Fibroblast of mammary gland (primary cell): ENCODE measurements around the gene NR5A2.

Experiments used
- DNase-seq: peaks from one replicate; pipeline ENCODE4 v3.0.0-alpha.2; 2010; ENCODE audit warnings: low read depth
- H3K4me3 ChIP-seq: 2 replicates; pipeline ENCODE4 v1.5.1; 2011; ENCODE audit warnings: low read depth, mild to moderate bottlenecking, low read length, moderate library complexity; ENCODE audit not compliant: control insufficient read depth
- CTCF ChIP-seq: conservative IDR thresholded peaks from 2 replicates; pipeline ENCODE4 v1.5.1; 2011; ENCODE audit warnings: low read depth, low read length, inconsistent platforms; ENCODE audit not compliant: control insufficient read depth, insufficient read depth

NR5A2 gene

GRCh38 chr1:200035397-200035955, 8.0 kb downstream of the NR5A2 start:
- no peak for DNase-seq
- TF ChIP-seq CTCF = no peak
- H3K4me3 ChIP-seq = no peak overlapping the region

DNA sequence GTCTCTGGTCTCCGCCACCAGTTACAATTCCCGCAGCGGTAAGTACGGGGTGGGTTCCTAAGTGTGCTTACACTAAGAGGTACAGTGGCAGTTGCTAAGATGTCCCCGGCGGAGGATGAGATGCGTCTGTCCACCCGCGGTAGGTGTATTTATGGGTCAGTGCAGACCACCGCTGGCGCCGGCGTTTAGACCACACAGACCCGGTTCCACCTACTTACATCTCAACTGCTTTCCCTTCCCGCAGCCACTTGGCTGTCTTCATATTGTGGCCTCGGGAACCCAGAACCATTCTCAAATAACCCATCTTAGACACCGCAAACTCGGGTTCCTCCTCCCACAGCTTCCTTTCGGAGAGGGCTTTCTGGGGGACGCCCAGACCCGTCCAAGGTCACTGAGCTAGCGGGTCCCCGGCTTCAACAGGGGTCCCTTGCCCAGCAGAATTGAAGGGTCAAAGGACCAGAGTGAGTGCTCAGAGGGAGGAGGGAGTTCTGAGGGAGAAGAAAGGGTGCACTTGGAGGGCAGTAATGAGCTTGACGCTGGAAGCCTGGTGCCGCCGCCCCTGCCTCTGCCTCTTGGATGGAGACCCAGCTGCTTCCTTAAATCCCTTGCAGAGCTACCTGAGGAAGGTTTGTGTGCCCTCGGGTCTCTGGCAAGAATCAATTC, 8.6 kb downstream of the NR5A2 start:
- no peak for DNase-seq
- no peak overlapping the region for H3K4me3 ChIP-seq
- no peak for TF ChIP-seq CTCF

DNA sequence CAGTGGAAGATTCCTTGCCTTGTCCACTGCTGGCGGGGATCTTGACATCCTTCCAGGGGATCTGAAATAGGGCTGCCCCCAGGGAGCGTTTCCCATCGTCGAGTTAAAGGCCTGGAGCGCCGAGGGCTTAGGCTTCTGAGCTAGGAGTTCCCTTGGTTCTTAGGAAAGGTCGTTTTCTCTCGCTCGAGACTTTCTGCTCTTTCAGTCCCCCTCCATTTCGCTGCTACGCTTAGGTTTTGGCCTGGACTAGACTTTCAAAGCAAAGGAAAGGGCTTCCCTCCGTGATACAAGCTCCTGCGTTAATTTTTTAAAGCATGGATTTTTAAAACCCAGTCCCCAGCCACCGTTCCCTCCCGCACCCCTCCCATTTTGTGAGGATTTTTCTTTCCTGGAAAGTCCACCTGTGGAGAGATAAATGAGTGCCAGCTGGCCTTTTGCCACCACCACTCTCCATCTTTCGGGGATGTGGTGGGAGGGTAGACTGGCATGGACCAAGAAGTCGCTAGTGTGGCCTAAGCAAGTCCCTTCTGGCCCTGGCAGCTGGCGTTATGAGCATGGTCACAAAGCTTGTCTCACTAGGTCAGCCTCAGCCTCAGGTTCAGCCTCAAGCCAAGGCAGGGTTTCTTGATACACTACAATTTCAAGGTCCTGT, 9.2 kb downstream of the NR5A2 start:
- H3K4me3 ChIP-seq = no peak overlapping the region
- no peak for TF ChIP-seq CTCF
- no peak for DNase-seq

GRCh38 chr1:200037501-200037900, 10.0 kb downstream of the NR5A2 start:
- no peak for TF ChIP-seq CTCF
- DNase-seq = no peak
- no peak overlapping the region for H3K4me3 ChIP-seq

DNA sequence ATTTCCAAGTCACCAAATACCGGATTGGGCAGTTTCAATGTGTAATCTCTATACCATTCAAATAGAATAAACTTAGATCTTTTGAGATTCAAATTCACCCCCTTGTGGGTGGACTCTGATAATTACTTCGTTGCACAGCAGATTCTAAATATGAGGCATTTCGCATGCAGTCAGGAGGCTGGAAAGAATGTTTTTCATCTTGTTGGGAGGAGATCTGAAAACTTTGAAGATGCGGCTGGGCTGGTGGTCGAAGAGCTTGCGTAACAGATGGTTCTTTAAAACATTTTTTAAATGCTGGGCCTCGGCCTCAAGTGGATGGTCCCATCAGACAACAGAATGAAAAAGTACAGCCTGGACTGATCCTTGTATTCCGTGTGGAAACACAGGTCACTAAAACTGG, 10.4 kb downstream of the NR5A2 start:
- no peak overlapping the region for H3K4me3 ChIP-seq
- DNase-seq = no peak
- TF ChIP-seq CTCF = no peak

DNA sequence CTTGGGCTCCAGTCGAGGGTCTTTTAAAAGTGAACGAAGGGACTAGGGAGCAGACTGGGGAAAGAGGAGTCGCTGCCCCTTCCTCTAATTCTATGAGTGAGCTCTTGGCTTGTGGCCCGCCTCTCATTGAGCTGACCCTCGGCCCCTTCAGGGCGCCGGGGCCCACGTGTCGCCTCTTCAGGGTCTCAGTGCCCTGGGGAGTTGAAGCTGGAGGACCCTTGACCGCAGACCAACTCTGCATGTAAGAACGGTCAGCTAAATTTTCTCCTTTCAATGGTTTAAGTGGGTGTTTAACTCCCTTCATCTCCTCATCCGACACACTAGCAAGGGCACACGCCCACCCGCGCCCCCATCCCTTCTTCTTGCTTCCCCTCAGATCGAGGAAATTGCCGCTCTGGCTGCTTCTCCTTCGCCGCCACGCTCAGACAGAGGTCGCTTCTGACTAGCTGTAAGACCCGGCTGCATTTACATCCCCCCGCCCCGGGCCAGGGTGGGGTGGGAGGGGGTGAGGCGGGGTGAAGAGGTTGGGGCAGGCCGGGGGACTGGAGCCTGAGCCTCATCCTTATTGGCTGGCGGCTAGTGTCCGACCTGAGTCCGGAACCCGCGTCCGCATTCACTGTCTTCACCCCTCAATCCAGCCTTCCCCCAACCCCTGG, 10.9 kb downstream of the NR5A2 start:
- no peak overlapping the region for H3K4me3 ChIP-seq

More for the DNA sequence above, 10.9 kb downstream of the NR5A2 start:
- TF ChIP-seq CTCF = no peak
- DNase-seq = no peak
